NCI-H146 (cell line): ENCODE results near the gene CBX6.
A peak's percentile ranks its signal among the peaks of the same experiment; 100 is the strongest.

Experiments
- DNase-seq: peaks from one replicate; lab custom pipeline; 2025; lab: John Stamatoyannopoulos, UW

The CBX6 gene

DNA sequence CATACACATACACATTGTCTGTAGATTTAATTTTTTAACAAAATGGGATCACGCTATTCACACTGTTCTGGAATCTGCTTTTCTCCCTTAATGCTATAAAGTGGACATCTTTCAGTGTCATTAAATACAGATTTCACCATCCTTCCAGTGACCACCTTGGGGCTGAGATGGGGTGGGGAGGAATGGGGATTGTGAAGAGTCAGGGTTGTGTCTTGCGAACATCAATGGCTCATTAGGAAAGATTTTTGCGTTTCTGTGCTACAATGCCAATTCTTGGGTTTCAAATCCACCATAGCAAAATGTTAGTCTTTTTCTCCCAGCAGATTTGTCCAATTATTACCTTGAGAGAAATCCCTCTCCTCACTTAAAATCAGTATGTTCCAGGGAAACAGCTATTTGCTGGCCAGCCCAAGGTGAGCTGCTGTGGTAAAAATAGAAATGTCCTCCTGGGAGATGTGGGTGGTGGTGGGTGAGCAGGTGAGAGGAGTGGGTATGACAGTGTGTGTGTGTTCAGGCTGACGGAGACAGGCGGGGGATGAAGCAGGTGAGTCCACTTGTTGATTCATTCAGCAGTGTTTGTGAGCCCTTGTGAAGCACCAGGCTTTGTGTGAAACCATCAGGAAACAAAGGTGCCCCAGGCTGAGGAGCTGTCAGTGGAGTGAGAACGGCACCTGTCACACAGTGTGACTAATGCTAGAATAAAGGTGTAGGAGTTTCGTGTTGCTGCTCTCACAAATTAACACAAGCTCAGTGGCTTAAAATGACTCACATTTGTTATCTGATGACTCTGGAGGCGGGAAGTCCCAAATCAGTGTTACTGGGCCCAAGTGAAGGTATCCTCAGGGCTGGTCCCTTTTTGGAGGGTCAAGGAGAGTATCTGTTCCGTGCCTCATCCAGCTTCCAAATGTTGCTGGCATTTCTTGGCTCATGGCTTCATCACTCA lies 1.7 kb upstream of the CBX6 start:
- DNase-seq, result peak; percentile 87

DNA sequence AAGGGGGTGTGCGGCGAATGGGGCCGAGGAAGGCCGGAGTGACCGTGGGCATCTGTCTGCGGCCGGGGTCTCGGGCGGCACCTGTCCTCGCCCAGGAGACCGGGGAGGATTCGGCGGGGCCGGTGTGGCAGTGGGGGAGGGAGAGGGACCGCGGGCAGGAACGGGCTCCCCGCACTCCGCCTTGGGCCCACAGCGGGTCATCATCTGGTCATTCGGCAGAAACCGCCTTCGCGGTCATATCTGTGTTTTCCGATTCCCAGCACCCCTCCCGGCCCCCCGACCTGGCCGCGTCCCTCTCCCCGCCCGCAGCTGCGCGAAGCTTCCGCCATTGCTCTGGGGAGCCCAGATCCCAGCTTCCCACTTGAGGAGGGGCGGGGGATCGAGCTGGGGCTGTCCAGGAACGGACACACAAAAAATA lies 824 bp upstream of the CBX6 start:
- peak; percentile 70 for DNase-seq

DNA sequence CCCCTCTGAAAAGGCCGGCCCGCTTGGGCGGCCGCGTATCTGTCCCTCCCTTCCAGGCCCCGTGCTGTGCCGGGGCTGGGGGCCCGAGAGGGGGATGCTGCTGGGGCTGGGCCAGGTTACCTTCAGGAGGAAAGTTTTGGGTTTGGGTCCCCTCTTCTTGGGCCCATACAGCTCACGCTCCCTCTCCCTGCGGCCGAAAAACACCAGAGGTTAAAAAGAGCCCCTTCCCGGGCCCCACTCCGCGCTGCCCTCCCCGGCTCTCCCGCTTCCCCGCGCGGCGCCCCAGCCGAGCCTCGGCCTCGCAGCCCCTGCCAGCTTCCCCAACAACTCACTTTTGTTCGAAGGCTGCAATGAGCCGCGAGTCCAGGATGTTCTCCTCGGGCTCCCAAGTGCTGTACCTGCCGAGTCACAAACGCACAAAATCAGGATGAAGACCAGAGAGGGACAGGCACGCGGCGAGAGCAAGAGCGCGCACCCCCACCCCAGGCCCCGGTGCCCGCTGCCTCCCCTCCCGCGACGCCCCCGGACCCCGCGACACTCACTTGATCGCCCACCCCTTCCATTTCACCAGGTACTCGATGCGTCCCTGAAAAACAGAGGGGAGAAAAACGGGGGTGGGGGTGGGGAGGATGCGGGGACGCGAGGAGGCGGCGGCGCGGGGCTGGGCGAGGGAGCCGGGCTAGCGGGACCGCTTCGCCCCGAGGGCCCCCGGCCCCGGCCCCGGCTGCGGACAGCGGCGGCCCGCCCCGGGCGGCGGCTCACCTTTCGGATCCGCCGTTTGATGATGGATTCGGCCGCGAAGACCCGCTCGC lies 450 bp downstream of the CBX6 start:
- no peak for DNase-seq

DNA sequence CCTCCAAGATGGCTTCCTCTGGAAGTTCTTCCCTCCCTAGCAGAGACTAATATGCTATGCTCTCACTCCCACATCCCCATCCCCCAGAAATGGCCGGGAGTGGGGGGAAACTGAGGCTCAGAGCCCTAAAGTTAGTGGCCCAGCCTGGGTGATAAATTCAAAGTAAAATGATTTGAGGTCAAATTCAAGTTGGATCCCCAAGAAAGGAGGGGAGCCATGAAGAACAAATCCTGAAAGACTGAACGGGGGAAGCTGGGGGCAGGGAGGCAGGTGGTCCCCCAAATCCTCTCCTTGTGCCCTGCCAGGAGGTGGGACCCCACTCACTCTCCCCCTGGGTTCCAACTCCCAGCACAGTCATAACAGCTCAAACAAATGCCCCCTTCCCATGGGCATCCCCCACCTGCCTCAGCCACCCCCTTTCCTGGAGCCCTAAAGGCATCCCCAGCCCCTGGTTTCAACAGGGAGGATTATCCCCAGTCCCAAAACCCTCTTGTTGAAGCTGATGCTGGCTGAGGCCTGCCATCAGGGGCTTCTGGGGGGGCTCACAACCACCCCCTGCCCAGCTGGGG lies 1.1 kb downstream of the CBX6 start:
- no peak for DNase-seq

DNA sequence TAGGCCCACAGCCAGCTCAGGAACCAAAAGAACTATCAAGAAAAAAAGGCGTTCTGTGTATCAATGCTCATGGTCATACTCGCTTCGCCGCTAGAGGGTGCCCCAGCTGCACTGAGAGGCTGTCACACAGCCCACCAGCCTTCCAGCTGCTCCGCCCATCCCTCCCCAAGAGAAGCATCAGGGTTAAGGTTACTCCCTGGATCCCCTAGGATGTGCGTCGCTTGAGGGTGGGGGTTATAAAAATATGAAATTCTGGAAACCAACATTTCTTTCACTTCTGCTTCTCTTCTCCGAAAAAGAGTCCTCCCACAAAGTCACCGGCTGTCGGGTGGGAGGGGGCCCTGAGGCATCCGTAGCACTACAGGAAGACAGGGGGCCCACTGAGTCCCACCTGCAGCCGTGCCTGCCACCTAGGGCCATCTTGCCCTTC lies 1.7 kb downstream of the CBX6 start:
- DNase-seq, result peak; percentile 71

DNA sequence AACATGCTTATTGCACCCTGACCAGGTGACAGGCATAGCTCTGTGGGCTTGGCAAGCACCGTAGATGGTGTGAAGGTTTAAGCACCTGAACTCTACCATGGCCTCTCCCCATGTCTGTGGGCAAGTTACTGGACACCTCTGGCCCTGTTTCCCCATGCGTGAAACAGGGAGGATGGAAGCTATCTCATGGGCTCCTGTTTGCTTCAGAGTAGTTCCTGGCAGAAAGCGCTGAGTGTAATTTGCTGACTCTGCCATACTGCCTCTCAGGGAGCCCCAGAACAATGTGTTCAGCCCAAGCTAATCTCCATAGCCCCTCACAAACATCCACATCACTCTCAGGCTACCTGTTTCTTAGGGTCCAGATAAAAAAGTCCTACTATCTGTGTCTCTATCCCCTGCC lies 2.4 kb downstream of the CBX6 start:
- DNase-seq, result no peak

DNA sequence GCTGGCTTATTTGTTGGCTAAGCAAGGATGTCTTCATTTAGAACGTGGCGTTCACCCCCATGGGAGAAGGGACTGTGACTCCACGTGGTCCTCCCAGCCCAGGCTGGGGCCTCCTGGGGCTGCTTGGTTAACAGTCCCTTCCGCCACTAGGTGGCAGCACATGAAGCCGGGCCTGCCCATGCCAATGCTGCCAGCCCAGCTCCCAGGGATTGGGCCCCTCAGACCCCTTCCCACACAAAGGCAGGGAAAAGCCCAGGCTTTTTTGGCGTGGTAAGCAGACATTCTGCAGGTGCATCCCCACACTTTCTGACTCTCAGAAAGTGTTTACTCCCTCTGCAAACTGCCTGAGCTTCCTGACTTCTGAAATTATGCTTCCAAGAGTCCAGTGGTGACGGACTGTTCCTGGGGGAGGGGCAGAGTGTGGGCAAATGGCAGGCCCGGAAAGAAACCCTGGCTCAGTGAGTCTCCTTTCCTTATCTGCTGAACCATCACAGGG lies 3.1 kb downstream of the CBX6 start:
- peak; percentile 45 for DNase-seq

DNA sequence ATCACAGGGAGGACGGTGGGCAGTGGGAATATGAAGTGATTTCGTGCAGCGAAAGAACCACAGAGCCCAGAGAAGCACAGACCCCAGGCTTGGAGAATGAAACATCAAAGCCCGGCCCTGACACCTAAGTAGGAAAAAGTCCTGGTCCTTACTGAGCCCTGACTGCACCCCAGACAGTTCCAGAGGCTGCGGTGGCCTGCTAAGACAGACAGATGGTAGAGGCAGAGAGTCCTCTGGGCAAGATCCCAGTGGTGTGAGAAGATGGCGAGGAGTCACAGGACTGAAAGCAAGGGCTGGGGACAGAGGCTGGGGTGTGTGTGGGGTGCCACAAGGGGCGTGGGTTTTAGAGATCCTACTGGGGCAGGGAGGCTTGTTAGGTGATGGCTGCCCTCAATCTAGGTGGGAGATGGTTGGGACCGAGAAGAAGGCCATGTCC lies 3.7 kb downstream of the CBX6 start:
- no peak for DNase-seq

DNA sequence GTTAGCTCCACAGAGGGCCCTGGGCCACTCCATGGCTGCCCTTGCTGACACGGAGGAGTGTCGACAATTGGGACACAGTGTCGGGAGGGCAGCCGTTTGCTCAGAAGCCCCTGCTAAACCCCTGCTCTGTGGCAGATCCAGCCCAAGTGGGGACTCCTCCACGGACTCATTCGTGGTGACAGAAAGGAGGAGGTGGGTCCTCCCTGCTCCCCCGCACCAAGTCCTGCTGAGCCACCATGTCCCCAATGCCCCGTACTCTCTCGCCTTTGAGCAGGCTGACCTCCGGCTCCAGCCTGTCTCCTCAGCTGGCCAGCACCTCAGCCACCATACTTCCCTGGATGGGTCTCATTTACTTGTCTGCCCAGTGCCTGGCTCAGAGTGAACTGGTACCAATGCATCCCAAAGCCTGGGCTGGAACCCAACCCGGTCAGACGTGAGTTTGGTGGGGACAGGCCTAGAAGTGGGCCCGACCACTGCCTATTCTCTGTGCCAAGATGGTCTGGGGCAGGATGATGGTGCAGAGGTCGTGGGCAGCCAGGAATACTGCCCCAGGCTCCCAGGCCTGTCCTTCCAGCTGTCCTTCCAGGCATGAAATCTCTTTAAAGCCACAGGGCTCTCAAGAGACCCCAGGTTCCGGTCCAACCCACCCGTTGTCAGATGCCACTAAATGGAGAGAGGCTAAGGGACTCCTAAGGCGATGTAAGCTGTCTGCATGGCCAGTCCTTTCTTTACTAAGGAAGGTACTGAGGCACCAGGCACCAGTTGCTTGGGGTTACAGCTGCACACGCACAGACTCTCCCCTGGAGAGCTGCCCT lies 4.3 kb downstream of the CBX6 start:
- no peak for DNase-seq

DNA sequence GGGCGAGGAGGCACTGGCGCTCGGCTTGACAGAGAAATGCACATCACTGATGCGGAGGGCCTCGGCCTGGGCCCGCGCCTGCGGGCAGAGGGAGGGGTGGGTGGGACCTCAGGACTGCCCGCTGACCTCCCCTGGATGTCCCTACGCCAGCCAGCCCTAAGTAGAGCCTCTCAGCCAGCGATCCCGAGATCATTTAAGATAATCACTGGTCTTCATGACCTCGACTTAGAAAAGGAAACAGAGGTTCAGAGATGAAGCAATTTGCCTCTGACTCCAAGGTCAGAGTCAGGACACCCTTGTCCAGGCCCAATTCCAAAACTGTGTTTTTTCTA lies 4.9 kb downstream of the CBX6 start:
- no peak for DNase-seq

DNA sequence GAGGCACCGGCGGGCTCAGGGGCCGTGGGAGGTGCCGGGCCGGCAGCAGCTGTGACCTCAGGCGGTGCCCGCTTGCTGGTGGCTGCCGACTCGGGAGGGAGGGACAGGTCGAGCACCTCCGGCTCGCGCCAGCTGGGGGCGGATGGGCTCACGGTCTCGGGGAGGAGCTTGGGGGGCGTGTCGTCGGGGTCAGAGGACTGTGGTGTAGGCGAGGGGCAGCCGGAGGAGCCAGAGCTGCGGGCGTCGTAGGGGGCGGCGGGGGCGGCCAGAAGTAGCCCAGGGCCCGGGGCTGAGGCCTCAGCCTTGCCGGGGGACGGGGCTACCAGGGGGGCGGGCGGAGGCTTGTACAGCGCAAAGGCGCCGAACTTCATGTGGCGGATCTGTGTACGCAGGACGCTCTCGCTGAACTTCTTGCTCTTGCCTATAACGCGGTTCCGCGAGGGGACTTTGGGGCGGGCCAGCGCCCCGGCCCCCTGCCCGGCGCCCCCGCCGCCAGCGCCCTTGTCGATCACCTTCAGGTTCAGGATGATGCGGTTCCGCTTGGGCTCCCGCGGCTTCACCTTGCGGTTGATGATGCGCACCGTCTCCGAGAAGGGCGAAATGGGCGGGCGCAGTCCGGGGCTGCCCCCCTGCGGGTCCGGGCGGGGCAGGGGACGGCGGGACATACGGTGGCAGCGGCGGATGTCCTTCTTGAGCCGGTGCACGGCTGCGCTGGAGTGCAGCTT lies 5.5 kb downstream of the CBX6 start:
- no peak for DNase-seq

DNA sequence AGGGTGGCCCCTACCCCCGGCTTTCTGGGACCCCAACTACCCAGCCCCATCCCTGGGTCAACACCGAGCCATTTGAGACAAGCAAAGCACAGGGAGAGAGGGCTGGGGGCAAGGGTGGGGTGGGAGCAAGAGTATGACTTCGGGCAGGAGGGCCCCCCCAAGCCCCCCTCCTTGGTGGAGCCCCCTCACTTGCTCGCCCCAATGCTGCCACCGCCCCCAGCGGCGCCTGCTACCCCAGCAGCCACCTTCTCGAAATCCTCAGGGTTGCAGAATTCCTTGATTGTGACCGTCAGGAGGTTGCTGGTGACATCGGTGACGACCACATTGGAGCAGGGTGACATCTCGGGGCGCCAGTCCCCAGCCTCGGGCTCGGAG lies 6.0 kb downstream of the CBX6 start:
- no peak for DNase-seq

DNA sequence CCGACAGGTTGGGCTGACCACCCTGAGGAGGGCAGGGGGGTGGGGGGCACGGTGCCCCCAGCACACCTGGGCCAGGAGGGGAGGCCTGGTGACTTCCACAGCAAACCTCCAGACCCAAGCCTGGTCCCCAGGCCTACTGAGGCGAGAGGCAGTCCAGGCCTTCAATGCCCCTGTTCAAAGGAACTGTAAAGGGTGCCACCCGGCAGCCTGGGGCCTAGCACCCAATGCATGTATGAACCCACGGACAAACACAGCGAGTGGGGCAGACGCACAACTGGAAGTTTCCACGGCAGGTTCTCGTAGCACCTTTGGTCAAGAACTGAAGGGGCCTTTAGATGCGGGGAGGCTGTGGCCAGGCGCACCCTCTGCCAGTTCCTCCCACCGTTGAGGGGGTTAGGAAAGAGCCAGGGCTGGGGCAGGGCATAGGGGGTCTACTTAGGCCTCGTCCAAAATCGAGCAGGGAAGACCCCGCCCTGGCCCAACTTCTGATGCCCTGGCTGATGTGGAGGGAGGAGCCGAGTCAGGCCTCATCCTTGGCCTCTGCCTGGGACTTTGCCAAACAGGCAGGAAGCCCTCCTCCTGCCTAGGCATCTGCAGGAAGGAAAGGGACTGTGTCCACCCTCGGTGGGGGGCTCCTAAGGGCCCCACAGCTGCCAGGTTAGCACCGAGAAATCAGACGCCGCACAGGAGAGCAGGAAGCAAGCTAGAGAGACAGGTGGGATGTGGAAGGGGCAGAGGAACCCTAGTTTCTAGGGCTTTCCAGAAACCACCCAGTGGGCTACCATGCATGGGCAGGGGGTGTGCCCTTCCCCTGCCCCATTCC lies 6.6 kb downstream of the CBX6 start:
- no peak for DNase-seq

DNA sequence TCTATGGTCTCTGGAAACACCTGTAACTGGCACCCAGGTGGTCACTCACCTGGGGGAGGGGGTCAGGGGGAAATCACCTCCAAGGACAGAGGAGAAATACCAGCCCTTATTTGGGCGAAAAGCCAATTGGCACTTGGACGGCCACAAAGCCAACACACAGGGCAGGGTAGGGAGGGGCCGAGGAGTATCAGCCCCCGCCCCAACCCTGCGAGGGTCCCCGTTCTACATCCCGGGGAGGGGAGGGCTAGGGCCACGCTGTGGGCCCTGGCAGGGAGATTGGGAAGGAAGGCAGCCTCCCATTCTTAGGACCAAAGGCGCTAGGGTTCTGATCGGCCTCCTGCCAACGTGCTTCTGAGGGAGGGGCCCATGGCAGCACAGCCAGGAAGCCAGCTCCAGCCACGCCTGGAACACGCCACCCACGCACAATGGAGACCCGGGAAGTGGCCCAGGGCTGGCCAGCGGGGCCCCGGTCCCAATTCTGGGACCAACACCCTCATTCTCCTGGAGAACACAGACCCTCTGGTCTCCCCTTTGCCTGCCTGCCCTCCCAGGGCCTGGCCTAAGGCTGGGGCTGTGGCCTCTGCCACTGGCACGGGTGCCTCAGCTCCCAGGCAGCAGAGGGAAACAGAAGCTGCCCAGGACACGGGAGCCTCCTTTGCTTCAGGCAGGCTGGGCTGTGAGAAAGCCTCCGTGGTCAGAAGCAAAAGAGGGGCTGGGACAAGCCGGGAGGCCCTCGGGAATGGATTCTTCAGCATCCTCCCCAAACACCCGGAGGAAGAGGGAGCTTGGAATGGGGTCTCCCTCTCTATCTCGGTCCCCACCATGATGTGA lies 7.4 kb downstream of the CBX6 start:
- no peak for DNase-seq

DNA sequence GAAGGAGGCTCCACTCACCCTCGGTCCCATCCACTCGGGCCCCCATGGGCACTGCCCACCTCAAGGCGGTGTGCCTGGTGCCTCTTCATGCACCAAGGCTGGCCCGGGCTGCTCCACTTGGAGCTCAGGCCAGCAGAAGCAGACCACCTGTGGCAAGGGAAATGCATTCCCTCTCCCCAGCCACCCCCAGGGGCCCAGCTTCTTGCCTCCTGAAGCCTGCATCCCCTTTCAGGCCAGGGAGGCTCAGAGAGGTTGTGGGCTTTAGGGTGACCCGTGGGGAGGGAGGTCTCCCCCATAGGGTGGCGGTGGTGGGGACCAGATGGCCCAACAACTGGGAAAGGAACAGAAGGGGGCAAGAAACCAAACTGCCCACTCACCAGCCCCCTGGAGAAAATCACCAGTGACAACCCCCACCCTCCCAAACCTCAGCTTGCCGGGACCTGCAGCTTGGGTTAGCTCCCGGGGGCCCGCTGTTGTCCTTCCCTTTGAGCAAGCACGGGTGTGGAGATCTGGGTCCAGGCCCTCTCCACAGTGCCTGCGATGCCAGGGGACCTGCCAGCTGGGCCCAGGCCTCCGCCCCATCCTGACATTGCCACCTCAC lies 8.4 kb downstream of the CBX6 start:
- no peak for DNase-seq

DNA sequence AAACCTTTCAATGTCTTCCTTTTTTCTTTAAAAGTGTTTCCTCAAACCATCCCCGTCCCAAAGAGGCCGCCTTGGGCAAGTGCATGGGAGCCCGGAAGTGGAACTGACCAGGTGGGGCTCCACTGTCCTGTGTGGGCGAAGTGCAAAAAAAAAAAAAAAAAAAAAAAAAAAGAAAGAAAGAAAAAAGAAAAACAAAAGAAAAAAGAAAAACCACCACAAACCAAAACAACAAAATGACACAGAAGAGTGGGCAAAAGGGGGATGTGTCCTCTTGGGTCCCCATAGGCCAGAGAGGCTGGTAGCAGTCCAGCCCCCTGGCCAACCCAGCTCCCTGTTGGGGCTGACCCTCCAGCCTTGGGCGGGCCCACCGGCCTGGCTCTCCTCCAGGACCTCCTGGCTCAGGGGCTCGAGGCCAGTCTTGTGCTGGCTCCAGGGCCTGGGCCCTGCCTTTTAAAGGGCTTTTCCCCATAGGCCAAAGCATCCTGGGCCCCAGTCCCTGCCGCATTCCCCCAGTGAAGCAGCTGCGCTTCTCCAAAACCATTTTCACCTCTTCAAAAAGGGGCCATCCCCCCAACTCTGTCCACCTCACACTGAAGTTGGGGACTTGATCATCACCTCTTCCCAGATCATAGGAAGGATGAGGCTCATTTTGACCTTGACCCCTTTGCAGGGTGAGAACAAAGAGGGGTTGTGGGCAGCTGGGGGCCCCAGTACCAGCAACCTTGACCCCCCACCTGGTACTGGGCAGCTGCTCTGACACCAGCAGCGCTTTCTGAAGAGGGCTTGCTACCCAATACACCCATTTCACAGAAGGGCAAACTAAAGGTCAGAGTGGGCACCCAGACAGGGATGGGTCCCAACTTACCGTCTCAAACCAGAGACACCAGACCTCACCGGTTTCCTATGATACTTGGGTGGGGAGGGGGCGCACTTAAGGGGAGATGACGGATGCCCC lies 9.4 kb downstream of the CBX6 start:
- DNase-seq, result no peak

DNA sequence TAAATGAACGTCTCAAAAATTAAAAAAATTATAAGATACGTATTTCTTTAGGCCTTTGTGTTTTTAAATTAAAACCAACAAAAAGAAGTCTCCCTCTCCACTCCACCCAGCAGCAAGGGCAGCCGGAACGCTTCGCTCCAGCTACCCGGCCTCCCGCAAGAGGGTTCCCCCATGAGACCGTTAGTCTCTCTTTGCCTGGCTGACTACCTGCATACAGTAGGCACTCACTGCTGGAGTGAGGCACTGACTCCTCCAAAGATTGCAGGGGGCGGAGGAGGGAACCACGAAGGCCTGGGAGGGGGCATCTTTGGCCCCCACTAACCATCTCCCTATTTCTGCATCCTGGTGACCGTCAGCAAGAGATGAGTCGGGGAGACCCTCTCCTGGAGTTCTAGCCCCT lies 10.1 kb downstream of the CBX6 start:
- DNase-seq, result no peak
